HL-60 (cell line): Measurements from ENCODE around the gene B4GALT1.

ENCODE experiments used
- GABPA ChIP-seq: IDR thresholded peaks from 2 replicates; pipeline ENCODE4 v1.6.1; 2012; ENCODE audit warnings: low read depth
- POLR2AphosphoS5 ChIP-seq: IDR thresholded peaks from 2 replicates; pipeline ENCODE4 v1.6.1; 2012; ENCODE audit warnings: low read depth
- SPI1 ChIP-seq: IDR thresholded peaks from 2 replicates; pipeline ENCODE4 v1.6.1; 2012; ENCODE audit warnings: low read depth, mild to moderate bottlenecking, borderline replicate concordance
- TF ChIP-seq, protein P1 (sequence below): IDR thresholded peaks from one replicate; pipeline ENCODE4 v1.5.1; 2011; ENCODE audit warnings: low read length, control low read depth, inconsistent platforms; ENCODE audit not compliant: insufficient read depth
- TF ChIP-seq, protein P2 (sequence below): IDR thresholded peaks from 2 replicates; pipeline ENCODE4 v1.6.1; 2012; ENCODE audit warnings: low read depth; ENCODE audit not compliant: insufficient replicate concordance

DNA sequence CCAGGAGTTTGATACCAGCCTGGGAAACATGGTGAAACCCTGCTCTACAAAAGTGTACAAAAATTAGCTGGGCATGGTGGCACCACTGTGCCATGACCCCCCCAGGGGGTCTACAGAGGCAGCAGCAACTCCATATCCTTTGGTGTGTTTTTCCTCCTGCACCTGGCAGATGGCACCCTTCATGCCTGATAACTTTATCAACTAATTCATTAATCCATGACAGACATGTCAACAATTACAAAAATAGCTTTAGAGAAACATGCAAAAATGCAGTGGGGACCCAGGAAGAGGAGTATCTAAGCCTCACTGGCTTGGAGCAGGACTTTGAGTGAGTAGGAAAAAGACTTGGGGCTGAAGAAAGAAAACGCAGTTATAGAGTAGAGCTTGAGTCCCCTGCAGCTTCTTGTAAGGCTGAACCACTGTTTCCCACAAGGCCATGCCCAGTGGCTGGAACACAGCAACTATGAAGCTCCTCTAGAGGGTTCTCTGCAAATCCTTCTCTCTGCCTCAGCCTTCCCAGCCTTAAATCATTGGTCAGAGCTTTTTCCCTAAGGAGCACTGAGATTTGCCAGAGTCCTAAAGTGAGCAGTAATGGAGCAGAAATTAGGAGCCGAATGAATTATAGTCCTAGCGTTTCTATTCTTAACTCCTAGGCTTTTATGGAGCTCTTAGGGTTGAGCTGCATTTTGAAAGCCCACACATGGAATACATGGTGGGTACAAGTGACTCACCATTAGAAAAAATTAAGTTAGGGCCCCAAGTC is 25.5 kb upstream of the B4GALT1 start:
- TF ChIP-seq, protein P1, sequence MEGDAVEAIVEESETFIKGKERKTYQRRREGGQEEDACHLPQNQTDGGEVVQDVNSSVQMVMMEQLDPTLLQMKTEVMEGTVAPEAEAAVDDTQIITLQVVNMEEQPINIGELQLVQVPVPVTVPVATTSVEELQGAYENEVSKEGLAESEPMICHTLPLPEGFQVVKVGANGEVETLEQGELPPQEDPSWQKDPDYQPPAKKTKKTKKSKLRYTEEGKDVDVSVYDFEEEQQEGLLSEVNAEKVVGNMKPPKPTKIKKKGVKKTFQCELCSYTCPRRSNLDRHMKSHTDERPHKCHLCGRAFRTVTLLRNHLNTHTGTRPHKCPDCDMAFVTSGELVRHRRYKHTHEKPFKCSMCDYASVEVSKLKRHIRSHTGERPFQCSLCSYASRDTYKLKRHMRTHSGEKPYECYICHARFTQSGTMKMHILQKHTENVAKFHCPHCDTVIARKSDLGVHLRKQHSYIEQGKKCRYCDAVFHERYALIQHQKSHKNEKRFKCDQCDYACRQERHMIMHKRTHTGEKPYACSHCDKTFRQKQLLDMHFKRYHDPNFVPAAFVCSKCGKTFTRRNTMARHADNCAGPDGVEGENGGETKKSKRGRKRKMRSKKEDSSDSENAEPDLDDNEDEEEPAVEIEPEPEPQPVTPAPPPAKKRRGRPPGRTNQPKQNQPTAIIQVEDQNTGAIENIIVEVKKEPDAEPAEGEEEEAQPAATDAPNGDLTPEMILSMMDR = no peak
- TF ChIP-seq, protein P2, sequence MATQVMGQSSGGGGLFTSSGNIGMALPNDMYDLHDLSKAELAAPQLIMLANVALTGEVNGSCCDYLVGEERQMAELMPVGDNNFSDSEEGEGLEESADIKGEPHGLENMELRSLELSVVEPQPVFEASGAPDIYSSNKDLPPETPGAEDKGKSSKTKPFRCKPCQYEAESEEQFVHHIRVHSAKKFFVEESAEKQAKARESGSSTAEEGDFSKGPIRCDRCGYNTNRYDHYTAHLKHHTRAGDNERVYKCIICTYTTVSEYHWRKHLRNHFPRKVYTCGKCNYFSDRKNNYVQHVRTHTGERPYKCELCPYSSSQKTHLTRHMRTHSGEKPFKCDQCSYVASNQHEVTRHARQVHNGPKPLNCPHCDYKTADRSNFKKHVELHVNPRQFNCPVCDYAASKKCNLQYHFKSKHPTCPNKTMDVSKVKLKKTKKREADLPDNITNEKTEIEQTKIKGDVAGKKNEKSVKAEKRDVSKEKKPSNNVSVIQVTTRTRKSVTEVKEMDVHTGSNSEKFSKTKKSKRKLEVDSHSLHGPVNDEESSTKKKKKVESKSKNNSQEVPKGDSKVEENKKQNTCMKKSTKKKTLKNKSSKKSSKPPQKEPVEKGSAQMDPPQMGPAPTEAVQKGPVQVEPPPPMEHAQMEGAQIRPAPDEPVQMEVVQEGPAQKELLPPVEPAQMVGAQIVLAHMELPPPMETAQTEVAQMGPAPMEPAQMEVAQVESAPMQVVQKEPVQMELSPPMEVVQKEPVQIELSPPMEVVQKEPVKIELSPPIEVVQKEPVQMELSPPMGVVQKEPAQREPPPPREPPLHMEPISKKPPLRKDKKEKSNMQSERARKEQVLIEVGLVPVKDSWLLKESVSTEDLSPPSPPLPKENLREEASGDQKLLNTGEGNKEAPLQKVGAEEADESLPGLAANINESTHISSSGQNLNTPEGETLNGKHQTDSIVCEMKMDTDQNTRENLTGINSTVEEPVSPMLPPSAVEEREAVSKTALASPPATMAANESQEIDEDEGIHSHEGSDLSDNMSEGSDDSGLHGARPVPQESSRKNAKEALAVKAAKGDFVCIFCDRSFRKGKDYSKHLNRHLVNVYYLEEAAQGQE = no peak
- TF ChIP-seq POLR2AphosphoS5 = no peak
- no peak for TF ChIP-seq GABPA
- TF ChIP-seq SPI1 = no peak
